NCI-H146 treated with DMSO at 0.1 percent for 48 hours (cell line): ENCODE data around the gene KRTAP10-1.
"Not testable (repeated sequence)": the region's sequence is repeated elsewhere in the genome, so short reads cannot be mapped to it uniquely, and the experiment has no call there.

Experiments
- DNase-seq: peaks from one replicate; lab custom pipeline; 2025; ENCODE audit not compliant: unreplicated experiment; lab: John Stamatoyannopoulos, UW

The KRTAP10-1 gene

GRCh38 chr21:44539991-44540666 lies at the start of gene KRTAP10-1:
Gene KRTAP10-1 (minus strand): TSS chr21:44540195. CDS start chr21:44540150, 45 bp downstream.
- DNase-seq: no peak

- DNase-seq: no peak
Observed at GRCh38 chr21:44589094-44589493, 49.1 kb upstream of the KRTAP10-1 start.

- DNase-seq: no peak
Observed at GRCh38 chr21:44585892-44586291, 45.9 kb upstream of the KRTAP10-1 start.

GRCh38 chr21:44583800-44584147 lies 43.8 kb upstream of the KRTAP10-1 start:
- DNase-seq: peak; percentile 61

- peak; percentile 61 for DNase-seq
Observed at GRCh38 chr21:44583089-44583799, 43.2 kb upstream of the KRTAP10-1 start.

- DNase-seq: no peak
Observed at GRCh38 chr21:44582055-44582454, 42.1 kb upstream of the KRTAP10-1 start.

- no peak for DNase-seq
Observed at GRCh38 chr21:44581158-44581557, 41.2 kb upstream of the KRTAP10-1 start.

- not testable (repeated sequence) for DNase-seq
Observed at GRCh38 chr21:44580231-44580821, 40.3 kb upstream of the KRTAP10-1 start, which contains the start of gene KRTAP10-5. Gene KRTAP10-5 (minus strand): TSS chr21:44580604. CDS start chr21:44580578, 26 bp downstream.

- no peak for DNase-seq
Observed at GRCh38 chr21:44579833-44580144, 39.8 kb upstream of the KRTAP10-1 start.

GRCh38 chr21:44579056-44579832 lies 39.2 kb upstream of the KRTAP10-1 start:
- DNase-seq: no peak

GRCh38 chr21:44578371-44579055 lies 38.5 kb upstream of the KRTAP10-1 start:
- DNase-seq: no peak

GRCh38 chr21:44576025-44576420 lies 36.0 kb upstream of the KRTAP10-1 start:
- no peak for DNase-seq

GRCh38 chr21:44575307-44576024 lies 35.5 kb upstream of the KRTAP10-1 start:
- DNase-seq: no peak

GRCh38 chr21:44574457-44575306 lies 34.7 kb upstream of the KRTAP10-1 start:
- peak; percentile 71 for DNase-seq

- DNase-seq: peak; percentile 34
Observed at GRCh38 chr21:44573630-44574456, 33.8 kb upstream of the KRTAP10-1 start, which contains the start of gene KRTAP10-4. Gene KRTAP10-4 (plus strand): TSS chr21:44573729. CDS start chr21:44573759, 30 bp downstream.

- no peak for DNase-seq
Observed at GRCh38 chr21:44572959-44573583, 33.1 kb upstream of the KRTAP10-1 start.

- DNase-seq: no peak
Observed at GRCh38 chr21:44571844-44572782, 32.1 kb upstream of the KRTAP10-1 start.
